Vagina (tissue), 2 donors: ENCODE results near the gene HAPSTR1. TPM values are rescaled to one million over a fixed set of nuclear protein-coding genes. Genes with fewer than 3 reads are reported as not detected.

Experiments
- DNase-seq, 2 donors: peaks; one replicate each; pipeline ENCODE4 v3.0.0-alpha.2; 2017; ENCODE audit errors: extremely low spot score in 2 of 2
- H3K27ac ChIP-seq: fragments of 200-600 bp; sonication (generic); one replicate; pipeline ENCODE4 v1.5.1; 2019
- H3K27me3 ChIP-seq: fragments of 200-600 bp; sonication (generic); one replicate; pipeline ENCODE4 v1.5.1; 2019
- H3K36me3 ChIP-seq, 2 donors: fragments of 200-600 bp; sonication (generic); one replicate each; pipeline ENCODE4 v1.5.1; 2017 to 2019
- H3K4me1 ChIP-seq: fragments of 200-600 bp; sonication (generic); one replicate; pipeline ENCODE4 v1.5.1; 2019
- H3K4me3 ChIP-seq, 2 donors: fragments of 200-600 bp; sonication (generic); 1 replicate in 1 of 2; 2 replicates in 1 of 2; pipeline ENCODE4 v1.5.1; 2016 to 2019
- H3K9me3 ChIP-seq: fragments of 200-600 bp; sonication (generic); one replicate; pipeline ENCODE4 v1.5.1; 2019
- CTCF ChIP-seq, 3 experiments: fragments of 450-650 bp in 2 of 3; fragments of 200-600 bp in 1 of 3; sonication (generic) in 1 of 3; IDR thresholded peaks; one replicate each; pipeline ENCODE4 v1.5.1; 2017 to 2019; ENCODE audit warnings: antibody characterized with exemption in 3 of 3, mild to moderate bottlenecking in 2 of 3, moderate library complexity in 2 of 3
- POLR2A ChIP-seq, 2 donors: fragments of 450-650 bp; IDR thresholded peaks; one replicate each; pipeline ENCODE4 v1.6.1; 2017; ENCODE audit warnings: antibody characterized with exemption in 2 of 2, mild to moderate bottlenecking in 2 of 2, moderate library complexity in 2 of 2
- POLR2AphosphoS5 ChIP-seq, 2 donors: sonication (generic); formaldehyde crosslinking; IDR thresholded peaks; one replicate each; pipeline ENCODE4 v1.9.0; 2017; ENCODE audit warnings: antibody characterized with exemption in 2 of 2, mild to moderate bottlenecking in 2 of 2, low read depth in 1 of 2; ENCODE audit not compliant: insufficient read depth in 1 of 2
- intact Hi-C: fragments of 100-400 bp; cut with DNase I; formaldehyde crosslinking; loops from one replicate; pipeline ENCODE4 v1.15.1; 2023
- total RNA-seq: library from RNA; depleted of rRNA; stranded (reverse); fragments of >200 nt; gene quantifications from one replicate; pipeline ENCODE4 v1.2.3, GENCODE V29; 2016

HAPSTR1 gene
- total RNA-seq, 1 donor from 2014 or later, result 33.6 TPM

GRCh38 chr16:9070254-9070653 is 21.2 kb upstream of the HAPSTR1 start:
- TF ChIP-seq CTCF (IDR thresholded peaks at IDR 0.05), result no peak
- TF ChIP-seq POLR2A (IDR thresholded peaks at IDR 0.05), result no peak
- TF ChIP-seq POLR2AphosphoS5 (IDR thresholded peaks at IDR 0.05; ENCODE audit: insufficient read depth in 1 of 2, low read depth in 1 of 2), result no peak
- H3K4me3 ChIP-seq, result no peak overlapping the region
- H3K4me1 ChIP-seq, result peaks cover 8% of the 10 kb centered on the region
- no peak overlapping the region for H3K27ac ChIP-seq
- no peaks in the 10 kb centered on the region for H3K9me3 ChIP-seq
- DNase-seq, result no peak
- H3K36me3 ChIP-seq, result no peaks in the 10 kb centered on the region
- no peaks in the 10 kb centered on the region for H3K27me3 ChIP-seq
- intact Hi-C loops, result no loop called here

DNA sequence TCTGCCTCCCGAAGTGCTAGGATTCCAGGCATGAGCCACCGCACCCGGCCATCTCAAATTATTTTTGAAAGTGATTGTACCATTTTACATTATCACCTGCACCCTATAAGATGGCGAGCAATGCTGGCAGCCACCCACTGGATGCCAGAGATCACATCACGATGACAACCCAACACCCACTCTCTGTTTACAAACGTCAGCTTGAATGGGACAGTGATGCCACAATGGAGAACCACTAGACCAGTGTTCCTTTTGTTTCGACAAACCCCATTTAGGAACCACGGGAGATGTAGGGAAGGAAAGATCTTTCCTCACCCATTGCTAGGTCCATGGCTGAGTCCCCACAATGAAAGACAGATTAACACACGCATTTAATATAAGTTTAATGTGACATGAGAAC is 20.1 kb upstream of the HAPSTR1 start:
- Histone ChIP-seq H3K9me3 (no peaks in the 10 kb centered on the region), H3K27ac (no peak overlapping the region), H3K4me1 (peaks cover 8% of the 10 kb centered on the region), H3K36me3 (no peaks in the 10 kb centered on the region), H3K27me3 (no peaks in the 10 kb centered on the region), H3K4me3 (no peak overlapping the region)
- DNase-seq, result no peak
- intact Hi-C loops, result no loop called here
- TF ChIP-seq POLR2A (IDR thresholded peaks at IDR 0.05), result no peak
- no peak for TF ChIP-seq POLR2AphosphoS5 (IDR thresholded peaks at IDR 0.05; ENCODE audit: insufficient read depth in 1 of 2, low read depth in 1 of 2)
- no peak for TF ChIP-seq CTCF (IDR thresholded peaks at IDR 0.05)

- intact Hi-C loops, result no loop called here
- no peak overlapping the region for H3K4me3 ChIP-seq
- peaks cover 8% of the 10 kb centered on the region for H3K4me1 ChIP-seq
- H3K27me3 ChIP-seq, result no peaks in the 10 kb centered on the region
- no peak for DNase-seq
- H3K9me3 ChIP-seq, result no peaks in the 10 kb centered on the region
- no peak for TF ChIP-seq POLR2A (IDR thresholded peaks at IDR 0.05)
- TF ChIP-seq CTCF (IDR thresholded peaks at IDR 0.05), result no peak
- TF ChIP-seq POLR2AphosphoS5 (IDR thresholded peaks at IDR 0.05; ENCODE audit: insufficient read depth in 1 of 2, low read depth in 1 of 2), result no peak
- no peaks in the 10 kb centered on the region for H3K36me3 ChIP-seq
- no peak overlapping the region for H3K27ac ChIP-seq
Observed at GRCh38 chr16:9072806-9073341, 18.6 kb upstream of the HAPSTR1 start.

DNA sequence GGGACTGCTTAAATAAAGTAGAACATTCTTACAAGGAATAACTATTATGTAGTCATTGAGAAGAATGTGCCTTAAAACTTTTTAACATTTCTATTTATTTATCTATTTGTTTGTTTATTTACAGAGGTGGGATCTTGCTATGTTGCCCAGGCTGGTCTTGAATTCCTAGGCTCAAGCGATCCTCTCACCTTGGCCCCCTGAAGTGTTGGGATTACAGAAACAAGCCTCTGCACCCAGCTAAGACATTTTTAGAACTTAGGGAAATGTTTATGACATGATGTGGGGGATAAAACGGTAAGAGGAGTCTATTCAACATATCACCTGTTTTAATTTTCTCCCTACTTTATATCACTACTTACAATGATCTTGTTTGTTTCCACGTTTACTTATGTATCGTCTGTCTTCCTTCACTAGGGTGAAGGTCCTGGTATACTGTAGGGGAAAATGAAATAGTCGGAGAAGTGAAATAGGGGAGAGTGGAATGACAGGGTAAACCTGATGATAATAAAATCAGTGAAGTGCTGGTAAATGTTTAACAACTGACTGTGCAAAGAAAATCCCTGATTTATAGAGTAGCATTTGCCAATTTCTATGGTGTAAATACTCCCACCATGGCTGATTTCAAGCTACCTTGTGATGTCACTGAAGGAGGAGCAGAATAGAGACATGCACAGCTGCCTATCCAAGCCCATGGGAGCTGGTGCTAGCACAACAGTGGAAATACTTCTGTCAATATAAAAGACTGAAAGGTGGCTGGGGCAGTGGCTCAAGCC is 16.0 kb upstream of the HAPSTR1 start:
- no peaks in the 10 kb centered on the region for H3K36me3 ChIP-seq
- H3K9me3 ChIP-seq, result no peaks in the 10 kb centered on the region
- intact Hi-C loops, result no loop called here
- H3K27me3 ChIP-seq, result no peaks in the 10 kb centered on the region
- peaks cover 8% of the 10 kb centered on the region for H3K4me1 ChIP-seq
- no peak overlapping the region for H3K4me3 ChIP-seq
- TF ChIP-seq CTCF (IDR thresholded peaks at IDR 0.05), result no peak
- no peak for TF ChIP-seq POLR2A (IDR thresholded peaks at IDR 0.05)
- TF ChIP-seq POLR2AphosphoS5 (IDR thresholded peaks at IDR 0.05; ENCODE audit: insufficient read depth in 1 of 2, low read depth in 1 of 2), result no peak
- DNase-seq, result no peak
- no peak overlapping the region for H3K27ac ChIP-seq
